GM19043 (cell line): ENCODE measurements around the gene GGTLC3.
A peak's percentile ranks its signal among the peaks of the same experiment; 100 is the strongest.
"Not testable (repeated sequence)": the region's sequence is repeated elsewhere in the genome, so short reads cannot be mapped to it uniquely, and the experiment has no call there.

ENCODE experiments used
- ATAC-seq: cut with Tn5 transposase; IDR thresholded peaks from one replicate; pipeline ENCODE4 v1.9.1; 2021; ENCODE audit warnings: low read depth; ENCODE audit not compliant: unreplicated experiment

Gene GGTLC3

DNA sequence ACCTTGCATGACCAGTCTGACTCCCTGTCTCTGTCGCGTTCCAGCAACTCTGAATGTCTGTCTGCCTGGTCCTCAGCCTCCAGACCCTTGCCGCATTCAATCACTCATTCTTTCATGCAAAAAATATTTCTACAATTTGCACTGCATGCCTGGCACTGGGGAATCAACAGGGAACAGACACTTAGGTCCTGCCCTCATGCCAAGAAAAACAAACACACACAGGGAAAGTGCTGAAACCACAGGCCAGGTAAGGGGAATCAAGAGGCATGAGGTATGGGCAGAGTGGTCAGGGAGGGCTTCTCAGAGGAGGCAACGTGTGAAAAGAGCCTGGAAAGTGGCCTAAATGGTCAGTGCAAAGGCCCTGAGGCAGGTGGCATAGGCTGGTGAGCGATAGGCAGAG lies at the start of gene GGTLC3:
TSS of gene GGTLC3 (minus strand) at position 101 of the 400 bp plus-strand sequence. CDS start 264 bp downstream, outside the sequence.
- ATAC-seq = not testable (repeated sequence)

DNA sequence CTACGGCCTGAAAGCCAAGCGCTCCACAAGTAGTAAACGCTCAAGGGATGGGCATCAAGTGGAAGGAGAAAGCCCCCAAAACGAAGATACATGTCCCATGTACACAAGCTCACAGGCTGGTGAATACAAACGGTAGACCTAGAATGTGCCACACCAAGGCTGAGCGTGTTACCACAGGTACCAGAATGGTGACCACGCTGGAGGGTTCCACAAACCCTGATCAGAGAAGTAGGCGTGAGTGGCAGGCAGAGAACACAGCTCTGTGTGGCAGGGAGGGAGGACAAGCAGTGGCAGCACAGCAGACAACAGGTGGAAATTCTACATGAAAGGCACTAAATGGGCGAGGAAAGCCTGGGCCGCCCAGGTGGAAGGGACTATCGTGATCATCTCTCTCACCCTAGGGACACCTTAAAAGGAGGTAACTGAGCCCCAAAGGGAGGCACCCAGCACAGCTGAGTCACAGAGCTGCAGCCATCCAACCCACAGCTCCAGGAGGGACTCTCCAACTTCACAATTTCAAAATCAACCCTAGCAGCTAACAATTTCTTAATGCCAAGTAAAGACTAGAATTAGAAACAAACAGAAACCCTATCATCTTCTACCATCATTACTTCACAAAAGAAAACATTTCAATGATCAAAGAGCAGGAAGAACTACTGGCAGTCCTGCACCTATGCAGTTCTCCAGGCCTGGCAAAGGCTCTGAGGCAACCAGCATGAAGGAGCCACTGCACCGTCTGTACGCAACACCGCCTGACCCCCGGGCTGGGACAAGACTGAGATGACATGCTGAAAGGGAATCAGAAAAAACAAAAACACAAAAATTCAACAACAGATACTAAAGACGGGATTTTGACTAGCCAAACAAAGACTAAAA lies 42.4 kb upstream of the GGTLC3 start:
- ATAC-seq = not testable (repeated sequence)

DNA sequence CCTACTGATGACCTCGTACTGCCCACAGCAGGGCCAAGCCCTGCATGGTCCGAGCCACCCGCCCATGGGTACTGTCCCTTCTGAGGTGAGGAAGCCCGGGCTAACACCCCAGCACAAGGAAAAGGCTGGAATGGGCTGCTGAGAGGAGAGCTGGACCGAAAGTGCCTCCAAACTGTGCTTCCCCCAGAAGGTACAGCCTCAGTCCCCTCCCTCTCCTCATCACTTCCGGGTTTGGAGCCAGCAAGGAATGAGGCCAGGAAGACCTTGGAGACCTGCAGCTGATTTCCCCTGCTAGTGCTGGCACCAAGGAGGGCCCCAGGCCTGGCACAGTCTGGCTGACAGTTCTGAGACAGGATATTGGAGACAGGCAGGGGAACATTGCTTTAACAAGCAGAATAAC lies 41.0 kb upstream of the GGTLC3 start:
- ATAC-seq = not testable (repeated sequence)

DNA sequence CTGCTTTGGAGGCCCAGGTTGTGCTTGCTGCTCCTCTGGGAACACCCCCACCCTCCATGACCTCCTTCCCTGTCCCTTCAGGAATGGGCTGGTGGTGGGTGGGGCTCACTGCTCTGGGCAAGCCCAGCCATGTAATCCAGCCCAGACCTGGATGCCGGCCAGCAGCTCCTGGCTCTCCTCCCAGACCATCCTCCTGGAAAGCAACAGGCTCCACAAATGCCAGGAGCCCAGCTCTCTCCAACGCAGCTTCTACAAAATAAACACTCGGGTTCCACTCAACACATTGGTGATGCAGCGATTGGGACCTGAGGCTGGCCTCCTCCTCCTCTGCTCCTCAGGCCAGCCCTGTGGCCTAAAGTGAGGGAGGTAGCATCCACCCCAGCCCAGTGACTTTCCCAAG lies 40.6 kb upstream of the GGTLC3 start:
- not testable (repeated sequence) for ATAC-seq

DNA sequence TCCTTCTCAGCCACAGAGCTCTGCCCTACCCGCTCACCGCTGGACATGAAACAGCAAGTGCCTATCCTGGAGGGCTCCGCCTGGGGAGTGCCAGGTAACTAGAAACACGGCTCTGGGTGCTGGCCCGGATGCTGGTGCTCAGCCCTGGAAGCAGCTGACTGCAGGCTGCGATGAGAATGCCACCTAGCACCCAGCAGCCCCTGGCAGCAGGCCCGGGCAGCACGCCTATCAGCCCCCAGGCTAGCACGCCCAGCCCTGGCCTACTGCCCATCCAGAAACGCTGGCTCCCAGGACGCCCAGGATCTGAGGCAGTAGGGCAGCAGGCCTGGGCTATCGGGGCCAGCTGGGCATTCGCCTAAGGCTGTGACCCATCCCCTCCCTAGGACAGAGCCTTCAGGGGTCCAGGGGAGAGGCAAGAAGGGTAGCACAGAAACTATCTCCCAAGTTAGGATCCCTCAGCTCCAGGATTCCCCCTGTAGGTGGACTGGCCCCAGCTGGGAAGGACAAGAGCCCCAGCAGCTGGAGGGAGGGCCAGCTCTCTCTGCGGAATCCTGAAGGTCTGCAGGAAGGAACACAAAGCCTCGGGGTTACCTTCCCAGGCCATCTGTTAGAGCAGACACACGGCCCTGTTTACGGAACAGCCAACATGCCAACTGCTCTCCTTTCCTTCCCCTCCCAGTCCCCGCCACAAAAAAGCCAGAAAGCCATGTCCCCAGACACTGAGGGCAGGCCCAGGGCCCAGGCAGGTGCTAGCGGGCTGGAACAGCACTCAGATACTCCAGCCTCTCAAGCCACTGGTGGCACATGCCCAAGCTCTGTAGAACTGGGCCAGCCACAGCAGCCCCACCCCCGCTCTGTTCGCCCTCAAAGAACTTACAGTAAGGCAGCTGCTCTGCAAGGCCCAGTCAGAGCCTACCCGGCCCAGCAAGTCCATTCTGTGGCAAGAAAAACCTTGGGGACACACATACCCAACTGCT lies 36.6 kb upstream of the GGTLC3 start:
- not testable (repeated sequence) for ATAC-seq

DNA sequence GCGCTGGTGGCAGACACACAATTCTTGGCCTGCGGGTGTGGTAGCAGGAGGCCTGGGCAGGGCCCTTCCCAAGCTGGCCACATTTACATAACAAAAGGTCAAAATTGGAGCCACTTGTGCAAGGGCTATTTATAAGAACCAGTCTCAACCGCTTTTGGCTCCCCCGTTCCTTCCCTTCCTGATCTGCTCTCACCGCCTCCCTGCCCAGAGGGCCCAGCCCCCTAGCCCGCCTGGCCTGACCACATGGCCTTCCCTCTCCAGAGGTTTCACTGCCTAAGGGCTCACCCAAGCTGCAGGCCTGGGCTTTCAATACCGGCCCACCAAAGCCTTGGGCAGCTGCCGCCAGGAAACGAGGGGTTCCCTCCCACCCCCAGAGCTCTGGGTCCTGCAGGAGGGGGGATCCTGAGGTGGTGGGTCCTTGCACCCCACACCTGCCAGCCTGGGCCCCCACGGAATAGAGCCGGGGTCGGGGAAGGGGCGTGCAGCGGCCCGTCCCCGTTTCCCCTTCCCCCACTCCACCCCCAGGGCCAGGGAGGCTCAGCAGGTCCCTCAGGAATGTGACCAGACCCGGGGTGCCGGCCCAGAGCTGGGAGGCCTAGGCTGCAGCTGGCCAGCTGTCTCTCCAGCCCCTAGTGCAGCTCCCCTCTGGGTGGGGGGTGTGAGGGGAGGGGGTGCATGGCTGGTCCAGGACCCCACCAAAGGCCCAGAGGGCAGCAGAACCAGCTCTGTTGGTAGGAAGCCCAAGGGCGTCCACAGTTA lies 35.1 kb upstream of the GGTLC3 start:
- not testable (repeated sequence) for ATAC-seq

DNA sequence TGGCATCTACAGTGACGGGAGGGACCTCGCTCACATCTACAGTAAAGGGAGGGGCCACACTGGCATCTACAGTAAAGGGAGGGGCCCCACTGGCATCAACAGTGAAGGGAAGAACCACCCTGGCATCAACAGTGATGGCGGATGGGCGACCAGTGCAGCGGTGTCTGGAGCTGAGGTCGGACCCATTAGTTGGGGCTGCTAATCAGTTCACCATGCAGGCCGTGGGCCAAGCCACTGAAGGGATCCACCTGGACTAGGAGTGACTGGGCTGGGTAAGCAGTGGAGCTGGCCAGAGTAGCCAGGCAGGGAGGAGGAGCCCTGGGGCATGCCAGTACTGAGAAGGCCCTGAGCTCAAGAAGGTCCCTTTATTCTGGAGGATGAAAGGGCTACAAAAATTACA lies 33.1 kb upstream of the GGTLC3 start:
- ATAC-seq = not testable (repeated sequence)

DNA sequence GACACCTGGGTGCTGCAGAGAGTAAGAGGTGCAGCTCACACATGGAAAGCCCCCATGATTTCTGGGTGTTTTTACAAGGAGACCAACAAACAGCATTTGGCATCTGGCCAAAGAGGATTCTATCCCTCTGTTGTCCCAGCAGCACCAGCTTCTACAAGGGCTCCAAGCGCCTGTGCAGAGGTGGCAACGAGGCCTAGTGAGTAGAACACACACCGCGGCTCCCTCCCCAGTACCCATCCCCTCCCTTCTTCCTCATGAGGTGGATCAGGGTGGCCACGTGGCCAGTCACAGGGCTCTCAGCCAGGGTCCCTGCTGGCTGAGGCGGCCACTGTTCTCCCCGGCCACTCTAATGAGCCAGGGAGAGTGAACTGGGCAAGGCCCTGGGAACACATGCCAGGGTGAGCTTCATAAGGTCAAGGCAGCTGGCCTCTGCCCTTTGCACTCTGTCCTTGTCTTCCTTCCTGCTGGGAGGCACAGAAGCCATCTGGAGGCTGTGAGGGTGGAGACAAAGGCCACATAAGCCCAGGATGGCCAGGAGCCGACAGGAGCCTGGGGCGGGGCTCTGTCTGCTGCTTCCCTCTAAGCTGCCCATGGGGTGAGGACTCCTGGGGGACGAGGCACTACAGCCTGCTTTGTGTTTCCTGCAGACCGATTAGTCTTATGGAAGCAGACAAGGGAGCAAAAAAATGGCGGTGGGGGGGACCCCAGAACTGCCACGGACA lies 31.7 kb upstream of the GGTLC3 start:
- ATAC-seq = not testable (repeated sequence)

DNA sequence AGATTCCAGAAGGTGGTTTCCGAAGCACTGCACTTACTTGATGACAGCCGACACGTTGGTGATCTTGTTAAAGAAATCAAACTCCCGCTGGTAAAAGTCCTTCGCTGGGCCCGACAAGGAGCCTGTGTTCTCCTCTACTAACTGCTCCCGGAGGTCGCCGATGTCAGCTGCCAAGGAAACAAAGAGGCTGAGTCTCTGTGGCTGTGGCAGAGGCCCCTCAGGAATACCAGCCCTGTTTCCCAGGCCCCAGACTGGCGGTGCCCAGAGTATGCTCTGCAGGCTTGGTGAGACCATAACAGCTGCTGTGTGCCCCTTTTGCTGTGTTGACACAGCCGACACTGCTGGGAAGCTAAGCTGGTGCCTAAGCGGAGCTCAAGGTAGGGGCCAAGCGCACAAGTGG lies 26.7 kb upstream of the GGTLC3 start:
- ATAC-seq = not testable (repeated sequence)

DNA sequence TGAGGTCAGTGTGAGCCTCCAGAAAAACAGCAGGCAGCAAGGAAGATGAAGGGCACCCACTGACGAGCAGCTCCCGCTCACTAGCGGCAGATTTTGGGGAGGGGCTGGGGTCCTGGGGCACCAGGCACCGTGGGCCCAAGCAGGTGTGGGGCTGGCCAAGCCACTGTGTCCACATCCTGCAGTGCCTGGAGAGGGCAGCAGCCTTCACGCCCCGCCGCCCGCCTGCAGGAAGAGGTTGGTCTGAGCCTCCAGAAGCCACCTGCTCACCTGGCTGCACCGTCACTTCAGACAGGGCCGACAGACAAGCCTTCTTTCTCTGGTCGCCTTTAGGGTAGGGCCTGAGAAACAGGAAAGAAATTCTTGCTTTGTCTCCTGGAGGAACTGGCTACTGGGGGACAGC lies 25.4 kb upstream of the GGTLC3 start:
- ATAC-seq = not testable (repeated sequence)

DNA sequence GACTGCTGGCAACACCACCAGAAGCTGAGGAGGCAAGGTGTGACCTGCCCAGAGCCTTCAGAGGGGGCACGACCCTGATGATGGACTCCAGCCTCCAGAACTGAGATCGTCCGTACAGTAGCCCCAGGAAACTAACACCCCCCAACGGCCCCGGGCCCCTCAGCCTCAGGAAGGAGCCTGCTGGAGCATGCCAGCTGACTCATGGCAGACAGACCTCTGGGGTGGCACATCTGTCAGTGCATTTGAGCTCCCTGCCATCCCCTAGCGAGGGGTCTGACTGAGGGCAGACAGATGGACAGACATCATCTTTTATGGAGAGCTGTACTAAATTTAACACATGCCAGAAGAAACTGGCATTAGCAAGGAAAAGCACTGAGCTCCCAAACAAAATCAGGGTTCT lies 22.0 kb upstream of the GGTLC3 start:
- not testable (repeated sequence) for ATAC-seq

DNA sequence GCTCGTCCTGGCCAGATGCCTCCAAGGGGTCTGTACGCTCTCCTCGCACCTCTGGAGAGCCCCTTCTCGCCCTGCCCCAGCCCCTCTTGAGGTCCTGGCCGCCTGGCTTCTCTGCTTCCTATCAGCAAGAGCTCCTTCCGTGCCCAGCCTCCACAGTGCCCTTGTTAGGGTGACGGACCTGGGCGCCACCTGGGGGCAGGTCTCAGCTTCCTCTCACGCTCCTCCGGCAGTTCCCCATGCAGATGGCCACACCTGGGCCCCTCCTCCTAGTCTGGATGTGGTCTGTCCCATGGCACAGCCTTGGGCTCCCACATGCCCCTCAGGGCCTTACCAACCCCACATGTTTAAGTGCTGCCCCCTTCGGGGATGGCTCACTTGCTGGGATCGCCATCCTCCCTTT lies 16.4 kb upstream of the GGTLC3 start:
- not testable (repeated sequence) for ATAC-seq

DNA sequence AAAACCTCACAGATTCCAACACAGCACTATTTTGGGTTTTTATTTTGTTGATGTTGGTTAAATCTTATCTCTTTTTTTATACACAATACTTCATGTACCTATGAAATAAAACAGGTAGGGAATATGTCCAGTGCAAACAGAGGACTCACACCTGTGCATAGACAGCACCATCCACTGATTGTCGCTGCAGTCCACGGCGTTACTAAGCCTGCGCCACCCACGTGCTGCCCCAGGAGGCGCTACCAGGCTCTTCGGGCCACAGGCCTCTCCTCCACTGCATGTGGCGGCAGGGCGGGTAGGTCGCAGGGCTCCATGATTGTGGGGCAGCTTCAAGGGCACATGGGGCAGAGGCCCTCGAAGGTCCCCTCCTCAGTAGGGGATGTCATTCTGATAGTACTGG lies 15.7 kb upstream of the GGTLC3 start:
- ATAC-seq = not testable (repeated sequence)

DNA sequence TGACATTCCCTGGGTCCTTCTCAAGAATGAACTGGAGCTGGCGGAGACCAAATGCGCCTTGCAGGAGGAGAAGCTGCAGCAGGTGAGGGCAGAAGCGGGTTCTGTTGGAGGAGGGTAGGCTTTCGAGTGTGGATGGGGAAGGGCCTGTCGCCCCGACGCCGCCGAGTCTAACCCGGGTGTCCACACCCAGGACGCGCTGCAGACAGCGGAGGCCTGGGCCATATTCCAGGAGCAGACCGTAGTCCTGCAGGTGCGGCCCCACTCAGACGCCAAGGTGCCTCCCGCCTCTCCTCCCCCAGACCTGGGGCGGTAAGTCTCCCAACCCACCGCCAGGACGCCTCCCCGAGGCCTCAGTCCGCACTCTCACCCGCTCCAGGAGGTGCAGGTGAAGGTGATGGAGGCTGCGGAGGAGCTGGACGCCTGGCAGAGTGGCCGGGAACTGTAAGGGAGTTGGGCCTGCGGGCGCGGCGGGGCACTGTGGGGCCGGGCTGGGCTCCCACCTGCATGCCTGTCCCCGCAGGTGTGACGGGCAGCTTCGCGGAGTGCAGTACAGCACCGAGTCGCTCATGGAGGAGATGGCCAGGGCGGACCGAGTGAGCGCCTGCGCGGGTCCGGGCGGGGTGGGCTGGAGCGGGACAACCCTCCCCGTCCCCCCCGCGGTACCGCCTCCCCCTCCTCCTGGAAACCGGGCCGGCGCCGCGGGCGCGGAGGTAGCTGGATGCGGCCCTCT lies 11.6 kb upstream of the GGTLC3 start:
- not testable (repeated sequence) for ATAC-seq

DNA sequence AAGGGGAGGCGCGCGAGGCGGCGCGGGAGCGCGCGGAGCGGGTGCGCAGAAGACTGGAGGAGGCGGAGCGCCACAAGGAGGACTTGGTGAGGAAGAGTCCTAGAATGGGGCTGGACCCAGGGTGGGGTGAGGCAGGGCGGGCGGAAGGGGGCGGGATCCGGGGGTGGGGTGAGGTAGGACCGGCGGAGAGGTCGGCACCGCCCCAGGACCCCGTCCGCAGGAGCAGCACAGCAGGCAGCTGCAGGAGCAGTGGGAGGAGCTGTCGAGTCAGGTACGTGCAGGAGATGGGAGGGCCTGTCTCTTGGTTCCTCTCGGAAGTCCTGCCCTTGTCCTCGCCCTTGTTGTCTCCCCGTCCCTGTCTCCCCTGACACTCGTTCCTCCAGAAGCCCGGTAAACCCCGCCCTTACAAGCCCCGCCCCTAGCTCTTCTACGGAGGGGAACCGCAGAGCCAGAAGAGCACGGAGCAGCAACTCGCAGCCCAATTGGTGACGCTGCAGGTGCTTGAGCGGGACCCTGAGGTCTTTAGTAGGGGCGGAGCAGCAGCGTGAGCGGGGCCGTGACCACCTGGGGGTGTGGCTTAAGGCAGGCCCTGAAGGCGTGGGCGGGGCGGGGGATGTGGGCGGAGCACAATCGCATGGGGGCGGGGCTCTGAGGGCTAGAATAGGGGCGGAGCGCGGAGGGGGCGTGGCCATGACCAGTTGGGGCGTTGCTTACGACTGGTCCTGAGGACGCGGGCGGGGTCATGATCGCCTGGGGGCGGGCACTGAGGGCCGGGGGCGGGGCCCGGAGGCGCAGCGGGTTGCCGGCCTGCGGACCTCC lies 10.8 kb upstream of the GGTLC3 start:
- peak; percentile 60 for ATAC-seq

DNA sequence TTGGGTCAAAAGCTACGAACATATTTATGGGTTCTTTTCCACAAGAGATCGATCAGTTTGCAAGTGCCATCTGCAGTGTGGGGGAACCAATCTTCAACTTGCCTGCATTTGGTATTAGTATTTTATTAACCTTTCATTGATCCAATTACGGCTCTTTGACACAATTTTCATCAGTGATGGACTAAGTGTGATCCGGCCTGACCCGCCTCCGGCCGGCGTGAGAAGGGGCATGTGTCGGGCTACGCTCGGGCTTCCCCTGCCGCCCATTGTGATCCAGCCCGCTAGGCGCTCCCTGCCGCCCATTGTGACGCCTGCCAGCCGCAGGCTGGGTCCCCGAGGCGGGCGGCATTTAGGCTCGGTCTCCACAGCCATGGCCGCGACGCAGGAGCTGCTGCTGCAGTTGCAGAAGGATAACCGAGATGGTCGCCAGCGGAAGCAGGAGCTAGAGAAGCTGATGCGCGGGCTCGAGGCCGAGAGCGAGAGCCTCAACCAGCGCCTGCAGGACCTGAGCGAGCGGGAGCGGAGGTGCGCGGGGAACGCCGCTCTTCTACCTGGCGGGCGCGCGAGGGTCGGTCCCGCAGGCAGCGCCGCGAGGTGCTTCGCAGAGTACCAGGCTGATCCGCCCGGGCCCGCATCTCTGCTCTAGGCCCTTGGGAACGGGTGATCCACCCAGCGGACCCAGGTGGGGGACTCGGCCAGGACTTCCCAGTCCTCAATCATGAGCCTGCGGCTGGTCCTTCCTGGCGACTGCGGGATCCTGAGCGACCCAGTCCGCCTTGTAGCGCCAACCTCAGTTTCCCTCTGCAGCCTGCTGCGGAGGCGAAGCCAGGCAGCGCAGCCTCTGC lies 10.0 kb upstream of the GGTLC3 start, which contains the start of gene TMEM191B:
TSS of gene TMEM191B (plus strand) at position 51 of the 845 bp plus-strand sequence. CDS start at position 230, 179 bp downstream.
- ATAC-seq = not testable (repeated sequence)

DNA sequence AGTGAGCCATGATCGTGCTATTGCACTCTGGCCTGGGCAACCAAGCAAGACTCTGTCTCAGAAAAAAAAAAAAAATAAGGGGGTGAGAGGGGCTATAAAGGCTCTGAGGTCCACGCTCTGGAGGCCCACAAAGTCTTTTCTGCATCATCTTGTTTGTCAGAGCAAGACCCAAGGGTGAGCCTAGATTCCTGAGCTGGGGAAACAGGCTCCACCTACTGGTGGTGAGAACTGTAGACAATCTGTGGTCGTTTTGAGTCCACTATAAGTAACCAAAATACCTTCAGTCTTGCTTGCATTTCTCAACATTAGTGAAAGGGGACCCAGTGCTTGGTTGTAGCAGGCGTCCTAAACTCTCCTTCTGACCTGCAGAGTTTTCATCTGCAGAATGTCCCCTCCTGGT lies 5.4 kb upstream of the GGTLC3 start:
- not testable (repeated sequence) for ATAC-seq
